Spleen (tissue), 7 donors: ENCODE results near the gene ICAM3.

Experiments used
- POLR2A ChIP-seq, 3 donors: fragments of 450-650 bp; IDR thresholded peaks; one replicate each; pipeline ENCODE4 v1.5.1; 2017; ENCODE audit warnings: antibody characterized with exemption in 3 of 3, mild to moderate bottlenecking in 1 of 3
- TF ChIP-seq, protein P1 (sequence below), 11 experiments: fragments of 200-600 bp in 7 of 11; fragments of 450-650 bp in 4 of 11; sonication (generic) in 4 of 11; IDR thresholded peaks in 8 of 11; conservative IDR thresholded peaks in 3 of 11; 1 replicate in 7 of 11; 2 replicates in 4 of 11; pipeline versions ENCODE4 v1.4.0 to v1.8.0; 2016 to 2021; ENCODE audit warnings: antibody characterized with exemption in 11 of 11, inconsistent platforms in 4 of 11, mild to moderate bottlenecking in 1 of 11
- donor health status: DM: no; HTN: no; CAD: no; lungs with moderate emphysema.
- donor health status: DM: no; HTN: no; CAD: no.
- donor health status: DM: no; HTN: no; CAD: no.

DNA sequence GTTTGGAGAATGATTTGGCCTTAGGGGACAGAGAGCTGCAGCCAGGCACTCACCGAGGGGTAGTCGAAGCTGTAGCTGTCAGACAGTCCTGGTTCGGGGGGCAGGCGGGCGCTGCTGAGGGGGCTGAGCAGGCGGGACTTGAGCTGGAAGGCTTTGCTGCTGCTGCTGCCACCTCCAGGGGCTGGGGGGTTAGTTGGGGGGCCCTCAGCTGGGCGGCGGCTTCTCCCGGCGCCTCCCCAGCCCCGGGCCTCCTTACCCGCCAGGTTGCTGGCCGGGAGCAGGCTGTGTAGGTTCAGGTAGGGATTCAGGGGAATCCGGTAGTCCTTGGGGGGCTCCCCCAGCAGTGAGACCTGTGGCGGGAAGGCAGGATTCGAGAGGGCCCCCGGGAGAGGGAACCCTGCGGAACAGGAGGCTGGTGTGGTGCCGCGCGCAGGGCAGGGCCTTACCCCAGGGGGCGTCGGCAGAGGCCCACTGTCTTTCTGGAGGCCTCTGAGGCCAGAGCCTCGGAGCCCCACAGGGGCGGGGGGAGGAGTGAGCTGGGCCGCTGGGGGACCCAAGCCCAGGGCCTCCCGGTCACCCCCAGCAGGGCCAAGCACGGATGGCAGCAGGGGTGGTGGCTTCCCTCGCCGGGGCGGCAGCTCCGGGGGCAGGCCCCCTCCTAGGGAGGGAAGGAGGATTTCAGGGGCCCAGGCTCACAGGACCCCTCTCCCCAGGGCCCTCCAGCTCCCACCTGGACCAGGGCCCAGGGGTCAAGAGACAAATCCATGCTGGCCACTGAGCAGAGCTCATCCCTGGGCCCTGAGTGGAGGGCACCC, 18.6 kb downstream of the ICAM3 start:
- TF ChIP-seq, protein P1, sequence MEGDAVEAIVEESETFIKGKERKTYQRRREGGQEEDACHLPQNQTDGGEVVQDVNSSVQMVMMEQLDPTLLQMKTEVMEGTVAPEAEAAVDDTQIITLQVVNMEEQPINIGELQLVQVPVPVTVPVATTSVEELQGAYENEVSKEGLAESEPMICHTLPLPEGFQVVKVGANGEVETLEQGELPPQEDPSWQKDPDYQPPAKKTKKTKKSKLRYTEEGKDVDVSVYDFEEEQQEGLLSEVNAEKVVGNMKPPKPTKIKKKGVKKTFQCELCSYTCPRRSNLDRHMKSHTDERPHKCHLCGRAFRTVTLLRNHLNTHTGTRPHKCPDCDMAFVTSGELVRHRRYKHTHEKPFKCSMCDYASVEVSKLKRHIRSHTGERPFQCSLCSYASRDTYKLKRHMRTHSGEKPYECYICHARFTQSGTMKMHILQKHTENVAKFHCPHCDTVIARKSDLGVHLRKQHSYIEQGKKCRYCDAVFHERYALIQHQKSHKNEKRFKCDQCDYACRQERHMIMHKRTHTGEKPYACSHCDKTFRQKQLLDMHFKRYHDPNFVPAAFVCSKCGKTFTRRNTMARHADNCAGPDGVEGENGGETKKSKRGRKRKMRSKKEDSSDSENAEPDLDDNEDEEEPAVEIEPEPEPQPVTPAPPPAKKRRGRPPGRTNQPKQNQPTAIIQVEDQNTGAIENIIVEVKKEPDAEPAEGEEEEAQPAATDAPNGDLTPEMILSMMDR (IDR thresholded peaks at IDR 0.05 in 8 of 11, conservative IDR thresholded peaks at IDR 0.05 in 3 of 11), result no peak
- no peak for TF ChIP-seq POLR2A (IDR thresholded peaks at IDR 0.05)
